ENCODE data around the gene CD276.

The CD276 gene

GRCh38 chr15:73753250-73754130 is 69.3 kb downstream of the CD276 start, which contains the start of gene INSYN1:
Gene INSYN1, minus strand, starts transcription at chr15:73753351. Its CDS starts 2,221 bp downstream, at chr15:73751130.
- peak within 1 kb of the TSS; percentile 79 for H3K4me3 Mint-ChIP-seq
- no peaks in the 10 kb centered on the region for H3K9me3 Mint-ChIP-seq
- H3K27me3 Mint-ChIP-seq (ENCODE audit: low read depth, poor library complexity), result peaks cover 42% of the 10 kb centered on the region
- peaks cover 29% of the 10 kb centered on the region for H3K4me1 Mint-ChIP-seq
- H3K27ac Mint-ChIP-seq, result no peak within 1 kb of the TSS
- H3K36me3 Mint-ChIP-seq (ENCODE audit: low read depth), result no peaks in the 10 kb centered on the region
- peak; percentile 65 for DNase-seq
- TF ChIP-seq CTCF (IDR thresholded peaks at IDR 0.05), result no peak

- peaks cover 42% of the 10 kb centered on the region for H3K27me3 Mint-ChIP-seq (ENCODE audit: low read depth, poor library complexity)
- no peaks in the 10 kb centered on the region for H3K36me3 Mint-ChIP-seq (ENCODE audit: low read depth)
- peak overlapping the region; percentile 7 for H3K4me3 Mint-ChIP-seq
- TF ChIP-seq CTCF (IDR thresholded peaks at IDR 0.05), result no peak
- no peak for DNase-seq
- H3K4me1 Mint-ChIP-seq, result peaks cover 26% of the 10 kb centered on the region
- no peak overlapping the region for H3K27ac Mint-ChIP-seq
- no peaks in the 10 kb centered on the region for H3K9me3 Mint-ChIP-seq
These were observed 70.3 kb downstream of the CD276 start for GRCh38 chr15:73754461-73754860.

- peaks cover 21% of the 10 kb centered on the region for H3K4me1 Mint-ChIP-seq
- no peak for DNase-seq
- H3K36me3 Mint-ChIP-seq (ENCODE audit: low read depth), result no peaks in the 10 kb centered on the region
- H3K27ac Mint-ChIP-seq, result no peak overlapping the region
- TF ChIP-seq CTCF (IDR thresholded peaks at IDR 0.05), result no peak
- H3K27me3 Mint-ChIP-seq (ENCODE audit: low read depth, poor library complexity), result peaks cover 41% of the 10 kb centered on the region
- H3K9me3 Mint-ChIP-seq, result no peaks in the 10 kb centered on the region
- no peak overlapping the region for H3K4me3 Mint-ChIP-seq
These were observed 71.3 kb downstream of the CD276 start for GRCh38 chr15:73755481-73755880.

- no peak for DNase-seq
- no peak overlapping the region for H3K27ac Mint-ChIP-seq
- H3K36me3 Mint-ChIP-seq (ENCODE audit: low read depth), result no peaks in the 10 kb centered on the region
- peaks cover 37% of the 10 kb centered on the region for H3K27me3 Mint-ChIP-seq (ENCODE audit: low read depth, poor library complexity)
- H3K4me1 Mint-ChIP-seq, result peaks cover 18% of the 10 kb centered on the region
- TF ChIP-seq CTCF (IDR thresholded peaks at IDR 0.05), result no peak
- no peaks in the 10 kb centered on the region for H3K9me3 Mint-ChIP-seq
- no peak overlapping the region for H3K4me3 Mint-ChIP-seq
These were observed 71.8 kb downstream of the CD276 start for GRCh38 chr15:73755946-73756345.

GRCh38 chr15:73756390-73756789 is 72.2 kb downstream of the CD276 start:
- H3K27me3 Mint-ChIP-seq (ENCODE audit: low read depth, poor library complexity), result peaks cover 35% of the 10 kb centered on the region
- no peak for TF ChIP-seq CTCF (IDR thresholded peaks at IDR 0.05)
- H3K4me3 Mint-ChIP-seq, result no peak overlapping the region
- no peak for DNase-seq
- peaks cover 16% of the 10 kb centered on the region for H3K4me1 Mint-ChIP-seq
- no peaks in the 10 kb centered on the region for H3K9me3 Mint-ChIP-seq
- H3K27ac Mint-ChIP-seq, result no peak overlapping the region
- H3K36me3 Mint-ChIP-seq (ENCODE audit: low read depth), result no peaks in the 10 kb centered on the region
